IMR-90 (cell line): ENCODE data around the gene MMEL1. TPM values are rescaled to one million over a fixed set of nuclear protein-coding genes. Genes with fewer than 3 reads are reported as not detected.

Source experiments
- ATAC-seq: fragments of 200-7000 bp; cut with Tn5 transposase; 2 replicates; pipeline ENCODE4 v1.9.1; 2020; ENCODE audit warnings: low read depth, mild to moderate bottlenecking, moderate library complexity
- BruUV-seq: library from RNA; stranded (reverse); fragments of 400-500 nt; replicated peaks from 2 replicates; lab custom pipeline; 2021; lab: Mats Ljungman, UMichigan
- CTCF ChIA-PET: fragments of 300-600 bp; formaldehyde crosslinking; extraction: SDS; loops from one replicate; lab custom pipeline; 2021; ENCODE audit warnings: antibody characterized with exemption; lab: Yijun Ruan, JAX
- POLR2A ChIA-PET: fragments of 300-600 bp; sonication (Branson Sonifier 250); formaldehyde crosslinking; loops from one replicate; lab custom pipeline; 2022; ENCODE audit warnings: antibody characterized with exemption; ENCODE audit not compliant: unreplicated experiment; lab: Charles Lee
- DNase-seq: peaks from one replicate; pipeline ENCODE4 v3.0.0; 2013
- H2AFZ ChIP-seq: replicated peaks from 2 replicates; pipeline ENCODE3; 2013; ENCODE audit warnings: low read length, mild to moderate bottlenecking; ENCODE audit not compliant: poor library complexity
- H2AK5ac ChIP-seq: 2 replicates; pipeline ENCODE4 v1.6.1; 2013; ENCODE audit warnings: low read depth, low read length, inconsistent platforms
- H2AK9ac ChIP-seq: replicated peaks from 2 replicates; pipeline ENCODE3; 2013; ENCODE audit warnings: mild to moderate bottlenecking, low read depth, low read length, moderate library complexity; ENCODE audit not compliant: poor library complexity
- H2BK120ac ChIP-seq: 2 replicates; pipeline ENCODE4 v1.6.1; 2013; ENCODE audit warnings: low read depth, low read length, inconsistent platforms
- H2BK15ac ChIP-seq: 3 replicates; pipeline ENCODE4 v1.6.1; 2013; ENCODE audit warnings: low read depth, low read length, inconsistent platforms
- H2BK20ac ChIP-seq: 2 replicates; pipeline ENCODE4 v1.6.1; 2013; ENCODE audit warnings: low read depth, mild to moderate bottlenecking, inconsistent platforms, low read length, moderate library complexity
- H2BK5ac ChIP-seq: 2 replicates; pipeline ENCODE4 v1.6.1; 2013; ENCODE audit warnings: mild to moderate bottlenecking, low read depth, low read length, inconsistent platforms; ENCODE audit not compliant: poor library complexity, severe bottlenecking
- H3K14ac ChIP-seq: replicated peaks from 2 replicates; pipeline ENCODE4 v1.6.1; 2013; ENCODE audit warnings: low read depth, low read length, inconsistent platforms
- H3K18ac ChIP-seq: 2 replicates; pipeline ENCODE4 v1.6.1; 2013; ENCODE audit warnings: low read depth, low read length, control low read depth
- H3K23ac ChIP-seq: 2 replicates; pipeline ENCODE4 v1.6.1; 2013; ENCODE audit warnings: low read depth, low read length, inconsistent platforms
- H3K27ac ChIP-seq: 2 replicates; pipeline ENCODE4 v1.5.1; 2013; ENCODE audit warnings: mild to moderate bottlenecking, control low read depth, low read length; ENCODE audit not compliant: insufficient read depth
- H3K27me3 ChIP-seq: 2 replicates; pipeline ENCODE4 v1.6.1; 2013; ENCODE audit warnings: low read length; ENCODE audit not compliant: control insufficient read depth, insufficient read depth
- H3K36me3 ChIP-seq: 2 replicates; pipeline ENCODE4 v1.6.1; 2013; ENCODE audit warnings: low read length, mixed read lengths; ENCODE audit not compliant: control insufficient read depth, insufficient read depth
- H3K4ac ChIP-seq: 2 replicates; pipeline ENCODE4 v1.6.1; 2013; ENCODE audit warnings: low read depth, low read length, inconsistent platforms
- H3K4me1 ChIP-seq: 2 replicates; pipeline ENCODE4 v1.6.1; 2013; ENCODE audit warnings: low read length, mixed read lengths; ENCODE audit not compliant: control insufficient read depth, insufficient read depth
- H3K4me2 ChIP-seq: 2 replicates; pipeline ENCODE4 v1.6.1; 2013; ENCODE audit warnings: low read depth, mild to moderate bottlenecking, control low read depth, low read length, moderate library complexity
- H3K4me3 ChIP-seq: 2 replicates; pipeline ENCODE4 v1.5.1; 2013; ENCODE audit warnings: low read depth, mild to moderate bottlenecking, control low read depth, low read length, moderate library complexity; ENCODE audit not compliant: insufficient read depth
- H3K56ac ChIP-seq: 2 replicates; pipeline ENCODE4 v1.6.1; 2013; ENCODE audit warnings: low read length, inconsistent platforms; ENCODE audit not compliant: insufficient read depth; ENCODE audit errors: extremely low read depth
- H3K79me1 ChIP-seq, 2 experiments: 2 replicates each; pipeline ENCODE4 v1.6.1; 2013; ENCODE audit warnings: low read length in 2 of 2, inconsistent platforms in 1 of 2, low read depth in 1 of 2
- H3K9ac ChIP-seq: 2 replicates; pipeline ENCODE4 v1.6.1; 2013; ENCODE audit warnings: low read depth, low read length, control low read depth
- H3K9me1 ChIP-seq: 2 replicates; pipeline ENCODE4 v1.6.1; 2013; ENCODE audit warnings: low read length, inconsistent platforms; ENCODE audit not compliant: insufficient read depth
- H3K9me3 ChIP-seq: 2 replicates; pipeline ENCODE4 v1.6.1; 2013; ENCODE audit warnings: low read length; ENCODE audit not compliant: control insufficient read depth, insufficient read depth
- H4K20me1 ChIP-seq: 2 replicates; pipeline ENCODE4 v1.6.1; 2013; ENCODE audit warnings: low read length, inconsistent platforms; ENCODE audit not compliant: insufficient read depth
- H4K5ac ChIP-seq: 2 replicates; pipeline ENCODE4 v1.6.1; 2013; ENCODE audit warnings: mild to moderate bottlenecking, low read depth, low read length, control low read depth
- H4K8ac ChIP-seq, 2 experiments: 2 replicates each; pipeline ENCODE4 v1.6.1; 2013; ENCODE audit warnings: low read depth in 2 of 2, low read length in 2 of 2, control low read depth in 1 of 2, inconsistent platforms in 1 of 2
- H4K91ac ChIP-seq: 2 replicates; pipeline ENCODE4 v1.6.1; 2013; ENCODE audit warnings: low read depth, low read length, inconsistent platforms; ENCODE audit not compliant: insufficient read depth
- CEBPB ChIP-seq: IDR thresholded peaks from 2 replicates; pipeline ENCODE4 v1.6.1; 2012; ENCODE audit warnings: low read depth, low read length, improper control_type of control experiment
- FOS ChIP-seq: fragments of 150-350 bp; IDR thresholded peaks from 2 replicates; pipeline ENCODE4 v1.6.1; 2016; ENCODE audit warnings: low read depth, low read length
- MAFK ChIP-seq: IDR thresholded peaks from 2 replicates; pipeline ENCODE4 v1.6.1; 2012; ENCODE audit warnings: low read depth, low read length, improper control_type of control experiment
- MAZ ChIP-seq: IDR thresholded peaks from 2 replicates; pipeline ENCODE4 v1.6.1; 2012; ENCODE audit warnings: low read depth, mild to moderate bottlenecking, low read length, improper control_type of control experiment, moderate library complexity, borderline replicate concordance
- MXI1 ChIP-seq: IDR thresholded peaks from 2 replicates; pipeline ENCODE4 v1.6.1; 2012; ENCODE audit warnings: low read depth, mild to moderate bottlenecking, low read length, moderate library complexity, borderline replicate concordance
- RAD21 ChIP-seq: IDR thresholded peaks from 2 replicates; pipeline ENCODE4 v1.6.1; 2012; ENCODE audit warnings: low read length, improper control_type of control experiment
- RCOR1 ChIP-seq: IDR thresholded peaks from 2 replicates; pipeline ENCODE4 v1.6.1; 2012; ENCODE audit warnings: mild to moderate bottlenecking, low read length, improper control_type of control experiment; ENCODE audit not compliant: insufficient replicate concordance
- RFX5 ChIP-seq: IDR thresholded peaks from 2 replicates; pipeline ENCODE4 v1.8.0; 2012; ENCODE audit warnings: low read depth, mild to moderate bottlenecking, low read length, moderate library complexity
- SMC3 ChIP-seq: fragments of 150-350 bp; IDR thresholded peaks from 2 replicates; pipeline ENCODE4 v1.6.1; 2016; ENCODE audit warnings: low read depth, mild to moderate bottlenecking, antibody characterized with exemption, low read length, moderate library complexity
- WGBS, 2 experiments: methylation state at CpG; one replicate each; pipeline versions ENCODE4 v1.1.5 to v1.1.7; 2013; ENCODE audit warnings: missing lambda C conversion rate in 2 of 2; ENCODE audit not compliant: insufficient read length in 1 of 2; ENCODE audit errors: extremely low coverage in 2 of 2; 5-methylcytosine and 5-hydroxymethylcytosine counted together
- dilution Hi-C: fragments of 300-500 bp; cut with HindIII; formaldehyde crosslinking; loops from one replicate; pipeline ENCODE4 v1.14.3; 2018; ENCODE audit warnings: low sequenced_read_pairs; ENCODE audit not compliant: unreplicated experiment
- in situ Hi-C: fragments of 300-500 bp; cut with MboI; formaldehyde crosslinking; loops from 3 replicates; pipeline ENCODE4 v1.14.3; 2019; ENCODE audit warnings: low sequenced_read_pairs, inconsistent platforms, mixed read lengths
- intact Hi-C: fragments of 100-400 bp; cut with micrococcal nuclease; formaldehyde crosslinking; loops from 2 replicates; pipeline ENCODE4 v1.10.0; 2022
- polyA plus RNA-seq, 3 experiments: library from polyadenylated mRNA; depleted of rRNA; stranded (reverse); fragments of >200 nt; gene quantifications; 2 replicates each; pipeline ENCODE4 v1.2.3, GENCODE V29; 2012; ENCODE audit warnings: low replicate concordance in 1 of 3
- total RNA-seq: library from RNA; depleted of rRNA; stranded (reverse); fragments of >200 nt; gene quantifications from 2 replicates; pipeline ENCODE4 v1.2.3, GENCODE V29; 2012
- TF ChIP-seq, protein P1 (sequence below): fragments of 150-350 bp; IDR thresholded peaks from 2 replicates; pipeline ENCODE4 v1.6.1; 2016; ENCODE audit warnings: low read depth, mild to moderate bottlenecking, low read length, moderate library complexity, borderline replicate concordance
- TF ChIP-seq, protein P2 (sequence below): fragments of 150-350 bp; IDR thresholded peaks from 2 replicates; pipeline ENCODE4 v1.6.1; 2017; ENCODE audit warnings: mild to moderate bottlenecking, antibody characterized with exemption, low read length, low read depth
- TF ChIP-seq, protein P3 (sequence below): conservative IDR thresholded peaks from 2 replicates; pipeline ENCODE4 v1.5.1; 2012; ENCODE audit warnings: mild to moderate bottlenecking, low read depth, low read length, improper control_type of control experiment

Gene MMEL1
- total and polyA plus RNA-seq, 2 of the 4 experiments (the other 2 are of a cell fraction), result under 0.01 to 0.12 TPM

DNA sequence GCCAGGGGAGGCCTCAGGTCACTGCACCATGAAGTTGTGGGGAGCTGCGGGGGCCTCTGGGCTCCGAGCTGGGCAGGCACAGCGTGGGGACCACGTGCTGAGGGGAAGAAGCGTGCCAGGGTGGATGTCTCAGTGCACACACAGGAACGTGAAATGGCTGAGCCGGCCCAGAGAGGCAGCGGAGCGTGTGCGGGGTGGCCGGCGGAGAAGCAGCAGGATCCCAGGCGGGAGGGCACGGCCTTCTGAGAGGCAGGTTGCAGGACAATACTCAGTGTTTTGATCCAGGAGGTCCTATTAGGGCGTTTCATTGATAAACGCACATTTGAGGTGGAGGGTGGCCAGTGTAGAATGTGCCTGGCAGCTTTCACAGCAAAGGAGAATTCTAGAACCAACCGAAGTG lies 63.8 kb downstream of the MMEL1 start:
- TF ChIP-seq, protein P1, sequence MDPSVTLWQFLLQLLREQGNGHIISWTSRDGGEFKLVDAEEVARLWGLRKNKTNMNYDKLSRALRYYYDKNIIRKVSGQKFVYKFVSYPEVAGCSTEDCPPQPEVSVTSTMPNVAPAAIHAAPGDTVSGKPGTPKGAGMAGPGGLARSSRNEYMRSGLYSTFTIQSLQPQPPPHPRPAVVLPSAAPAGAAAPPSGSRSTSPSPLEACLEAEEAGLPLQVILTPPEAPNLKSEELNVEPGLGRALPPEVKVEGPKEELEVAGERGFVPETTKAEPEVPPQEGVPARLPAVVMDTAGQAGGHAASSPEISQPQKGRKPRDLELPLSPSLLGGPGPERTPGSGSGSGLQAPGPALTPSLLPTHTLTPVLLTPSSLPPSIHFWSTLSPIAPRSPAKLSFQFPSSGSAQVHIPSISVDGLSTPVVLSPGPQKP, result no peak
- no peak for TF ChIP-seq RCOR1
- no peak for TF ChIP-seq FOS
- no peak for TF ChIP-seq CEBPB
- TF ChIP-seq MAZ, result no peak
- TF ChIP-seq MAFK, result no peak
- TF ChIP-seq RFX5, result no peak
- TF ChIP-seq RAD21, result no peak
- TF ChIP-seq SMC3, result no peak
- TF ChIP-seq, protein P2, sequence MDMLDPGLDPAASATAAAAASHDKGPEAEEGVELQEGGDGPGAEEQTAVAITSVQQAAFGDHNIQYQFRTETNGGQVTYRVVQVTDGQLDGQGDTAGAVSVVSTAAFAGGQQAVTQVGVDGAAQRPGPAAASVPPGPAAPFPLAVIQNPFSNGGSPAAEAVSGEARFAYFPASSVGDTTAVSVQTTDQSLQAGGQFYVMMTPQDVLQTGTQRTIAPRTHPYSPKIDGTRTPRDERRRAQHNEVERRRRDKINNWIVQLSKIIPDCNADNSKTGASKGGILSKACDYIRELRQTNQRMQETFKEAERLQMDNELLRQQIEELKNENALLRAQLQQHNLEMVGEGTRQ, result no peak
- TF ChIP-seq MXI1, result no peak
- TF ChIP-seq, protein P3, sequence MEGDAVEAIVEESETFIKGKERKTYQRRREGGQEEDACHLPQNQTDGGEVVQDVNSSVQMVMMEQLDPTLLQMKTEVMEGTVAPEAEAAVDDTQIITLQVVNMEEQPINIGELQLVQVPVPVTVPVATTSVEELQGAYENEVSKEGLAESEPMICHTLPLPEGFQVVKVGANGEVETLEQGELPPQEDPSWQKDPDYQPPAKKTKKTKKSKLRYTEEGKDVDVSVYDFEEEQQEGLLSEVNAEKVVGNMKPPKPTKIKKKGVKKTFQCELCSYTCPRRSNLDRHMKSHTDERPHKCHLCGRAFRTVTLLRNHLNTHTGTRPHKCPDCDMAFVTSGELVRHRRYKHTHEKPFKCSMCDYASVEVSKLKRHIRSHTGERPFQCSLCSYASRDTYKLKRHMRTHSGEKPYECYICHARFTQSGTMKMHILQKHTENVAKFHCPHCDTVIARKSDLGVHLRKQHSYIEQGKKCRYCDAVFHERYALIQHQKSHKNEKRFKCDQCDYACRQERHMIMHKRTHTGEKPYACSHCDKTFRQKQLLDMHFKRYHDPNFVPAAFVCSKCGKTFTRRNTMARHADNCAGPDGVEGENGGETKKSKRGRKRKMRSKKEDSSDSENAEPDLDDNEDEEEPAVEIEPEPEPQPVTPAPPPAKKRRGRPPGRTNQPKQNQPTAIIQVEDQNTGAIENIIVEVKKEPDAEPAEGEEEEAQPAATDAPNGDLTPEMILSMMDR, result no peak
- no peak overlapping the region for H3K4me2 ChIP-seq
- intact Hi-C loops, result no loop called here
- no peak overlapping the region for H3K23ac ChIP-seq
- H3K9me3 ChIP-seq, result peaks cover 3% of the 10 kb centered on the region
- H3K56ac ChIP-seq, result no peak overlapping the region
- no peak overlapping the region for H4K8ac ChIP-seq
- H3K36me3 ChIP-seq, result no peaks in the 10 kb centered on the region
- no peaks in the 10 kb centered on the region for H3K79me1 ChIP-seq
- DNase-seq (no peak), ATAC-seq (no peak)
- H3K9me1 ChIP-seq, result no peaks in the 10 kb centered on the region
- H3K4me1 ChIP-seq, result no peaks in the 10 kb centered on the region
- no peak overlapping the region for H3K14ac ChIP-seq
- H2AK9ac ChIP-seq, result no peak overlapping the region
- H3K27ac ChIP-seq, result no peak overlapping the region
- H2BK5ac ChIP-seq, result no peak overlapping the region
- no peak overlapping the region for H2BK15ac ChIP-seq
- in situ Hi-C loops, result no loop called here
- H3K4ac ChIP-seq, result no peak overlapping the region
- no peak overlapping the region for H4K91ac ChIP-seq
- no peak overlapping the region for H2BK120ac ChIP-seq
- BruUV-seq, result no TSS peak
- H2AK5ac ChIP-seq, result no peak overlapping the region
- POLR2A ChIA-PET, result no interaction called here
- no peak overlapping the region for H3K9ac ChIP-seq
- H4K5ac ChIP-seq, result no peak overlapping the region
- CTCF ChIA-PET, result no interaction called here
- H3K4me3 ChIP-seq, result no peak overlapping the region
- no peak overlapping the region for H2AFZ ChIP-seq
- dilution Hi-C loops, result no loop called here
- 71% methylated on average over 5 of the region's 17 CpGs; no CpG with 5 or more reads in 1 of the 2 experiments for WGBS, 2 experiments
- no peak overlapping the region for H2BK20ac ChIP-seq
- no peak overlapping the region for H3K18ac ChIP-seq
- H3K27me3 ChIP-seq, result peaks cover 33% of the 10 kb centered on the region
- no peaks in the 10 kb centered on the region for H4K20me1 ChIP-seq
